GM19438 (cell line): ENCODE results near the gene HCN2.

ENCODE experiments used
- ATAC-seq: cut with Tn5 transposase; IDR thresholded peaks from one replicate; pipeline ENCODE4 v1.9.1; 2021; ENCODE audit warnings: low read depth; ENCODE audit not compliant: unreplicated experiment

Gene HCN2

DNA sequence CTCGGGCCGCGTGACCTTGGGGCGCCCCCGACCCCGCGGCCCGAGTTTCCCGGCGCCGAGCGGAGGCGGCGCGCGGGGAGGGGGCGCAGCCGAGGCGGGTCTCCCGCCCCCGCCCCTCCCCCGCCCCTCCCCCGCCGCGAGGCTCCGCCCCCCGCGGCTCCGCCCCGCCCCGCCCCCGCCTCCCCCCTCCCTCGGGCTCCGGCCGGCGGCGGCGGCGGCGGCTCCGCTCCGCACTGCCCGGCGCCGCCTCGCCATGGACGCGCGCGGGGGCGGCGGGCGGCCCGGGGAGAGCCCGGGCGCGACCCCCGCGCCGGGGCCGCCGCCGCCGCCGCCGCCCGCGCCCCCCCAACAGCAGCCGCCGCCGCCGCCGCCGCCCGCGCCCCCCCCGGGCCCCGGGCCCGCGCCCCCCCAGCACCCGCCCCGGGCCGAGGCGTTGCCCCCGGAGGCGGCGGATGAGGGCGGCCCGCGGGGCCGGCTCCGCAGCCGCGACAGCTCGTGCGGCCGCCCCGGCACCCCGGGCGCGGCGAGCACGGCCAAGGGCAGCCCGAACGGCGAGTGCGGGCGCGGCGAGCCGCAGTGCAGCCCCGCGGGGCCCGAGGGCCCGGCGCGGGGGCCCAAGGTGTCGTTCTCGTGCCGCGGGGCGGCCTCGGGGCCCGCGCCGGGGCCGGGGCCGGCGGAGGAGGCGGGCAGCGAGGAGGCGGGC, at the start of gene HCN2:
HCN2 (plus strand) TSS at position 189 of the 703 bp plus-strand sequence; CDS start at position 254, 65 bp downstream.
- ATAC-seq = no peak

DNA sequence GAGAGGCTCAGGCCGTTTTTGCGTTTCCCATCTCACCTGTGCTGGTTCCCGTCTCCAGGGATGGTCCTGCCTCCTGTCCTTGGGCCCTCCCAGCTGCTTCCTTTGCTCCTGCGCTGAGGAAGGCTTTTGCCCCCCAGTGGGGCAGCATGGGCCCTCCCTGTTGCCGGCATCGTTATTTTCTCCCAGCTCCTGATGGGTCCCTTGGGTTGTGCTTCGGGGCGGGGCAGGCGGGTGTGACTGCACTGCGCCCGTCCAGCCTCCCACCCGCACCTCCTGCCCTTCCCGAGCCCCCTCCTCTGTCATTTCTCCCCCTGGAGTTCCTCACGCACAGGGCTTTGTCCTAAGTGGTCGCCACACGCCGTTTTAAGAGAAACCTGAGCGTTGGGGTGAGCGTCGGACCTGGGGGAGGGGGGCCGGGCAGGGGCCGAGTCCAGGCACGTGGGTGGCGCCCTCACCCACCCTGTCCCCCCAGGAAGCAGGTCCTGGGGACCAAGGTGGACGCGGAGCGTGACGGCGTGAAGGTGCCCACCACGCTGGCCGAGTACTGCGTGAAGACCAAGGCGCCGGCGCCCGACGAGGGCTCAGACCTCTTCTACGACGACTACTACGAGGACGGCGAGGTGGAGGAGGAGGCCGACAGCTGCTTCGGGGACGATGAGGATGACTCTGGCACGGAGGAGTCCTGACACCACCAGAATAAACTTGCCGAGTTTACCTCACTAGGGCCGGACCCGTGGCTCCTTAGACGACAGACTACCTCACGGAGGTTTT, 48.6 kb upstream of the HCN2 start:
- no peak for ATAC-seq

- no peak for ATAC-seq
These were observed 48.0 kb upstream of the HCN2 start for GRCh38 chr19:541699-542098.

- ATAC-seq = no peak
These were observed 47.4 kb upstream of the HCN2 start for GRCh38 chr19:542173-542866.

DNA sequence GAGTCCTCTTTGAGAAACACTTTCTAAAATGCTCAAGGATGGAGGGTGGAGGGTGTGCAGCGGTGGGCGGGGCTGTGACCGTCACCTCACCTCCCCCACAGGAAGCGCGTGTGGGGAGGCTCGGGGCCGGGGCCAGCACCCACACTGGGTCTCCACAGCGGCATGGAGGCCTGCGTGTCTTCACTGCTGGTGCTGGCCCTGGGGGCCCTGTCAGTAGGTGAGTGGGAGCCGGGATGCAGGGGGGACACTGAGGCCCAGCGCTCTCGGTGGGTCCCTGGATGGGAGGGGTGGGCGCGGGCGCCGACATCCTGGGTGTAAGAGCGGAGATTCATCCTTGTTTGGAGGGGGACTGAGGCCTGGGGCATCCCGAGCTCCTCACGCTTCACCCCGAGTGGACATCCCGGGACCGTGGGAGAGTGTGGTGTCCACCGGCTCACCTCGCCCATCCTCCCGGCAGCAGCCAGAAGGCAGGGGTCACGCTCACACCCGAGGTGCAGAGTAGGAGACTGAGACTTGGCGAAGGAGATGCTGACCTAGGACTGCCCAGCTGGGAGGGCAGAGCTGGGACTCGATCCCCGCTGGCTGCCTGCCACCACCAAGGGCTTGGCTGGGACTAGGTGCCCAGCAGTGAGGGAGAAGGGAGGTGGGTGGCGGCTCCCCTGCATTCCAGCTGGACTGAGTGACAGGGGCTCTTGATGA, 45.6 kb upstream of the HCN2 start, which contains the start of gene GZMM:
GZMM (plus strand) TSS at position 144 of the 699 bp plus-strand sequence; CDS start at position 163, 19 bp downstream.
- no peak for ATAC-seq

GRCh38 chr19:547117-547516, 42.6 kb upstream of the HCN2 start:
- ATAC-seq = no peak

DNA sequence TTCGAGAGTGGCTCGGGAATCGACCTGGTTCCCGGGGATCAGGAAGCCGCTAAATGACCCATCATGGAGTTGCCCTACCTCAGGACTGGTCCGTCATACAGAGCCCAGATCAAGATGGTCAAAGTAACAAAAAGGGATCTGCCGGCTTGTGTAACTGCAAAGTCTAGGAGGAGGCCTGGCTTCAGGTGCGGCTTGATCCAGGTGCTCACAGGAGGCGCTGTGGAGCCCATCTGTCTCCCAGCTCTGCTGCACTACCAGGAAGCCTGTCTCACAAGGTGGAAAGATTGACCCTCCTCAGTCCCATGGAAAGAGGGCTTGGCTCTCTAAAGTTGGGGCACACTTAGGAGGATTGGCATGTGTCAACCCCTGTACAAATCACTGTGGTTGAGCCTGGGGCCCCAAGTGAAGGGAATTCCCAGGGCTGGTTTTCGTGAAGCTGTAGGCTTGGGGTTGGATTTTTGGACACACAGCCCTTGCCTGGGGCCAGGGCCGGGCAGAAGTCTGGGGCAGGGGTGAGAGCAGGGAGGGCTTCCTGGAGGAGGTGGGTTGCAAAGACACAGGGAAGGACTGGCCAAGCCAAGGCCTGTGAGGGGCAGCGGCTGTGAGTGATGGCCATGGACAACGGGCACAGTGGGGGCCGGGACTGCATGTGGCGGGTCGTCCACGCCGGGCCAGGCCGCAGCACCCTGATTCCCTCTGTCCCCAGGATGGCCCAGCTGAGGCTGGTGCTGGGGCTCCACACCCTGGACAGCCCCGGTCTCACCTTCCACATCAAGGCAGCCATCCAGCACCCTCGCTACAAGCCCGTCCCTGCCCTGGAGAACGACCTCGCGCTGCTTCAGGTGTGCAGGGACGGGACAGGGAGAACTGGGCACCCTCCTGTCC, 41.6 kb upstream of the HCN2 start:
- no peak for ATAC-seq

GRCh38 chr19:548886-549830, 40.5 kb upstream of the HCN2 start:
- ATAC-seq = no peak

DNA sequence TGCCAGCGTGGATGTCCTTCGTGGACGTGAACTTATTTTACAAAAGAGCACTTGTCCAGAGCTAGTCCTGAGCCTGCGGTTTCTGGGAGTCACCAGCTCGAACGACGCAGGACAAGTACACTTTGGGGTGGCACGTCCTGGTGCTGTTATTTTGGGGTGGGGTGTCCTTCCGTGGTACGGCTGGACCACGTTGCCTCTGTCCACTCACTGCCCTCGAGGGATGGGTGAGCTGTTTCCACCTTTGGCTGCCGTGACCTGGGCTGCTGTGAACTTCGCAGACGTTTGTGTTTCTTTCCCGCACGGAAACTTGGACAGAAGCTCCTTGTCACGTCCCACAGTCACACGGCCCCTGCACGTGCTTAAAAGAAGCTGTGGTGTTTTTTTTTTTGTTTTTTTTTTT, 34.9 kb upstream of the HCN2 start:
- ATAC-seq = no peak

GRCh38 chr19:555474-555808, 34.2 kb upstream of the HCN2 start:
- ATAC-seq = no peak

DNA sequence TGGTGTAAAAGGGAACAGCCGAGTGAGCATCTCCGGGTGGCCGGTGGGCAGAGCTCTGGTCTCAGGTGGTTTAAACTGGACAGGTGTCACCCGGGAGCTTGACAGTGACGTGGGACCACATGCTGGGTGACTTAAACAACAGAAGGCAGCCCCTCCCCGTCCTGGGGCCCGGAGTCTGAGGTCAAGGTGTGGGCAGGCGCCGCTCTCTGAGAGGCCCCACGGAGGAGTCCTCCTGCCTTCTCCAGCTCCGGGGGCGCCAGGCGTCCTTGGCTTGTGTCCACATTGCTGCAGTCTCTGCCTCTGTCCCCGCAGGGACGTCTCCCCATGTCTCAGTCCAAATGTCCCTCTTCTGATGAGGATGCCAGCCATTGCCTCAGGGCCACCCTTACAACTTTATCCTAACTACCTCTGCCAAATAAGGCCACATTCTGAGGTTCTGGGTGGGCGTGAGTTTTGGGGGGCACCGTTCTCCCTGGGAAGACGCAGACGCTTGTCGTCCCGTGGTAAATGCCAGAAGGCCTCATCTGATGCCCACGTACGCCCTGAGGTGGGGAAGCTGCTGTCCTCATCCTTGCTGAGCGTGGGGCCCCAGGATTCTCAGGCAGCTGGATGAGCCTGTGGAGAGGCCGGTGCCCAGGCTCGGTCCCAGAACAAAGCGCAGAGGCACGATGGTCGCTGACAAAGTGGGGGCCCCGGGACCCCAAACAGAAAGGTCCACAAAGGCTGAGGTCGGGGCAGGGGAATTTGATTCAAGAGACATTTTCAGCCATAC, 32.9 kb upstream of the HCN2 start:
- no peak for ATAC-seq

DNA sequence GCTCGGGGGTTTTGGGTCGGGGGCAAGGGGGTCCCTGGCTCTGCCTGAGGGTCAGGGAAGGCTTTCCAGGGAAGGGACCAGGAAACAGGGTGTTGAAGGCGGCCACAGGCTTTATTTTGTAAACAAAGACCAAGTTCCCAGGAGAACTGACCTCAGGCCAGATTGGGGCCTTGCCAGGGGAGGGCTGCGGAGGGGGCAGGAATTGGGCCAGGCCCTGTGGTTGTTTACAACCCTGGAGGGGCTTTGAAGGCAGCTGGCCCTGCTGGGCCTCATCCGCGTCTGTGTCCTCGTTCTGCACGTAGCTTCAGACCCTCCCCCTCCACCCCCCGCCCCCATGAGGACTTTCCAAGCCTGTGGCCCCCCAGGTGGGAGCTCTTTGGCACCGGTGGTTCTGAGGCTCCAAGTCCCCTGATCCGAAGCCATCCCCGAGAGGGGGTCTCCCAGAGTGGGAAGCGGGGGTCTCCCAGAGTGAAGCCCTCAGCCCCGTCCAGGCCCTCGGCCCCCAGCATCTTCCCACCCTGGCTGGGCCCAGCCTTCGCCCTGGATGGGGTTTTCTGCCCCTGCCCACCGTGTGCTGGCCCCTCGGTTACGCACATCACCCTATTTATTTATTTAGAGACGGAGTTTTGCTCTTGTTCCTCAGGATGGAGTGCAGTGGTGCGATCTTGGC, 30.8 kb upstream of the HCN2 start:
- ATAC-seq = no peak

- ATAC-seq = no peak
These were observed 29.6 kb upstream of the HCN2 start for GRCh38 chr19:560121-560520.

- no peak for ATAC-seq
These were observed 23.3 kb upstream of the HCN2 start for GRCh38 chr19:566403-566802.

- no peak for ATAC-seq
These were observed 22.8 kb upstream of the HCN2 start for GRCh38 chr19:566844-567243.

DNA sequence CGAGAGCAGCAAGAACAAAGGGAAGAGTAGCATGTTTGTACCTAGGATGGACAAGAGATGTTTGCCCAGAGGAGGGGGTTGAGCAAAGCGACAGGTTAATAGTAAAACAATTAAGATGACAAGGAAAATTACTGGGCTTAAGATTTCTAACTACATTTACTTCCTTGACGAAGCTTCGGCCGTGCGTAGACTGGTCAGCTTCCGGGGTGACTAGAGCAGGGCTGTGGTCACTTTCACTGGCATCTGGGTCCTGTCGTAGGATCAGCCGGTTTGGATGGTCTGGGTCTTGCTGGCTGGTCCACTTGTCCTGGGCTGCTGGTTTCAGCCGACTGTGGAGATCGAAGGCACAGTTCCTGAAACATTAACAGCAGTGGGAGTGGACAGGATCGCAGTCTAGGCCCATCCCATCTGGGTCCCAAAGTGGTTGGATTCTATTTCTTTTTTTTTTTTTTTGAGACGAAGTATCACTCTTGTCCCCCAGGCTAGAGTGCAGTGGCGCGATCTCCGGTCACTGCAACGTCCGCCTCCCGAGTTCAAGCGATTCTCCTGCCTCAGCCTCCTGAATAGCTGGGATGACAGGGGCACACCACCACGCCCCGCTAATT, 22.3 kb upstream of the HCN2 start:
- no peak for ATAC-seq

DNA sequence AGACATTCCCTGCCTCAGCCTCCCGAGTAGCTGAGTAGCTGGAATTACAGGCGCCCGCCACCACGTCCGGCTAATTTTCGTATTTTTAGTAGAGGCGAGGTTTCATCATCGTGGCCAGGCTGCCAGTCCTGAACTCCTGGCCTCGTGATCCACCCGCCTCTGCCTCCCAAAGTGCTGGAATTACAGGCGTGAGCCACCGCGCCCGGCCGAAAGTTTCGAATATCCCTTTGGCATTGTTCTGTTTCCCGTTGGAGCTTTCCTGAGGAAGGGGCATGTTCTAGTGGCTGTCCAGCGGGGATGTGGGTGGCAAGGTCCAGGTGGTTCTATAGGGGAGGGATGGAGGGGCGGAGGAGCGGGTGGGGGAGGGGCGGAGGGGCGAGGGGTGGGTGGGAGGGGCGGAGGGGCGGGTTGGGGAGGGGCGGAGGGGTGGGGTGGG, 19.4 kb upstream of the HCN2 start:
- ATAC-seq = no peak
